ENCODE data around the gene KIF26B. TPM values are rescaled to one million over a fixed set of nuclear protein-coding genes. Genes with fewer than 3 reads are reported as not detected.

The KIF26B gene
- total RNA-seq, 1 experiment from 2014 or later = 0.04 TPM

DNA sequence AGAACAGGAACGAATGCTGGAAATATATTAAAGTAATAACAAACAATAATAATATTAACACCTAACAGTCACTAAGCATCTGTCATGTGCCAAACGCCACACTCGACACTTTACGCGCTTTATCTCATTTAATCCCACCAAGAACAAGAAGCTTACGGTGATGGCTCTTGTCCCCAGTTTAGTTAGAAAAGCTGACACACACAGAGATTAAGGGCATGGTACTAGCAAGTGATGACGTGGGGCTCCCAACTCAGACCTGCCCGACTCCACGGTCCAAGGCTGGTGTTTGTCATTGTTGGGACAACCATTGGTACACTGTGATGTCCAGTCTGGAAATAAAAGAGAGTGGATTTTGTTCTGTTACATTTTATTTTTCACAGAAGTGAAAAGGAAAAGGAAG, 41.1 kb upstream of the KIF26B start:
- Histone ChIP-seq H3K4me3 (ENCODE audit: low read length) (no peak overlapping the region), H3F3A (ENCODE audit: low read length, unreplicated experiment) (no peaks in the 10 kb centered on the region), H3K27me3 (ENCODE audit: low read length) (no peaks in the 10 kb centered on the region; the same call in 1 of the 2 replicates), H4K20me1 (ENCODE audit: low read length) (no peaks in the 10 kb centered on the region), H3K36me3 (ENCODE audit: low read depth, low read length) (no peaks in the 10 kb centered on the region), H3K4me1 (ENCODE audit: insufficient read depth, low read length) (peaks cover 5% of the 10 kb centered on the region; the same call in 1 of the 2 replicates), H3K9me3 (ENCODE audit: low read length) (no peaks in the 10 kb centered on the region), H3K79me2 (ENCODE audit: low read length) (no peaks in the 10 kb centered on the region), H2AFZ (ENCODE audit: low read length) (no peak overlapping the region), H3K9me2 (replicated peaks; ENCODE audit: low read length) (no peaks in the 10 kb centered on the region), H3K4me2 (ENCODE audit: low read length) (no peak overlapping the region), H3K9ac (ENCODE audit: low read length) (no peak overlapping the region), H3K27ac (ENCODE audit: low read length) (no peak overlapping the region)
- ChIA-PET CTCF (no interaction called here), POLR2A (ENCODE audit: unreplicated experiment) (no interaction called here)
- DNase-seq (no peak), ATAC-seq (no peak)
- TF ChIP-seq EZH2phosphoT487 (IDR thresholded peaks at IDR 0.05; ENCODE audit: borderline replicate concordance, low read length) (no peak), EZH2 (IDR thresholded peaks at IDR 0.05; ENCODE audit: low read length, unreplicated experiment) (no peak)
- TF ChIP-seq, protein P1, sequence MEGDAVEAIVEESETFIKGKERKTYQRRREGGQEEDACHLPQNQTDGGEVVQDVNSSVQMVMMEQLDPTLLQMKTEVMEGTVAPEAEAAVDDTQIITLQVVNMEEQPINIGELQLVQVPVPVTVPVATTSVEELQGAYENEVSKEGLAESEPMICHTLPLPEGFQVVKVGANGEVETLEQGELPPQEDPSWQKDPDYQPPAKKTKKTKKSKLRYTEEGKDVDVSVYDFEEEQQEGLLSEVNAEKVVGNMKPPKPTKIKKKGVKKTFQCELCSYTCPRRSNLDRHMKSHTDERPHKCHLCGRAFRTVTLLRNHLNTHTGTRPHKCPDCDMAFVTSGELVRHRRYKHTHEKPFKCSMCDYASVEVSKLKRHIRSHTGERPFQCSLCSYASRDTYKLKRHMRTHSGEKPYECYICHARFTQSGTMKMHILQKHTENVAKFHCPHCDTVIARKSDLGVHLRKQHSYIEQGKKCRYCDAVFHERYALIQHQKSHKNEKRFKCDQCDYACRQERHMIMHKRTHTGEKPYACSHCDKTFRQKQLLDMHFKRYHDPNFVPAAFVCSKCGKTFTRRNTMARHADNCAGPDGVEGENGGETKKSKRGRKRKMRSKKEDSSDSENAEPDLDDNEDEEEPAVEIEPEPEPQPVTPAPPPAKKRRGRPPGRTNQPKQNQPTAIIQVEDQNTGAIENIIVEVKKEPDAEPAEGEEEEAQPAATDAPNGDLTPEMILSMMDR (conservative IDR thresholded peaks at IDR 0.05; ENCODE audit: low read depth, low read length) = no peak
- intact Hi-C loops (cut with micrococcal nuclease) = no loop called here
- BruUV-seq (replicated peaks) = no TSS peak

DNA sequence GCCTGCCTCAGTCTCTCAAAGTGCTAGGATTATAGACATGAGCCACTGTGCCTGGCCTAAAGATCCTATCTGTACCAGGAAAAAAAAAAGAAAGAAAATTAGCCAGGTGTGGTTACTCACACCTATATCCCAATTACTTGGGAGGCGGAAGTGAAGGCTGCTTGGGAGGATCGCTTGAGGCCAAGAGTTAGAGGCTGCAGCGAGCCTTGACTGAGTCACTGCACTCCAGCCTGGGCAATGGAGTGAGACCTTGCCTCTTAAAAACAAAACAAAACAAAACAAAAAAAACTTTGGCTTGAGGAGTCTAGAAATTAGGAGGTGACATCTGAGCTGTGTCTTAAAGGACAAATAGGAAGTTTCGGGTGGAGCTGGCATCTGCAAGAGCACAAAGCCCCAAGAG, 38.7 kb upstream of the KIF26B start:
- Histone ChIP-seq H3K27me3 (ENCODE audit: low read length) (no peaks in the 10 kb centered on the region; the same call in 1 of the 2 replicates), H3K9me3 (ENCODE audit: low read length) (no peaks in the 10 kb centered on the region), H3F3A (ENCODE audit: low read length, unreplicated experiment) (no peaks in the 10 kb centered on the region), H3K4me3 (ENCODE audit: low read length) (no peak overlapping the region), H3K4me1 (ENCODE audit: insufficient read depth, low read length) (no peaks in the 10 kb centered on the region), H2AFZ (ENCODE audit: low read length) (no peak overlapping the region), H4K20me1 (ENCODE audit: low read length) (no peaks in the 10 kb centered on the region), H3K9ac (ENCODE audit: low read length) (no peak overlapping the region), H3K79me2 (ENCODE audit: low read length) (no peaks in the 10 kb centered on the region), H3K27ac (ENCODE audit: low read length) (no peak overlapping the region), H3K4me2 (ENCODE audit: low read length) (no peak overlapping the region), H3K36me3 (ENCODE audit: low read depth, low read length) (no peaks in the 10 kb centered on the region), H3K9me2 (replicated peaks; ENCODE audit: low read length) (no peaks in the 10 kb centered on the region)
- intact Hi-C loops (cut with micrococcal nuclease) = no loop called here
- TF ChIP-seq EZH2phosphoT487 (IDR thresholded peaks at IDR 0.05; ENCODE audit: borderline replicate concordance, low read length) = no peak
- TF ChIP-seq, protein P1 (conservative IDR thresholded peaks at IDR 0.05; ENCODE audit: low read depth, low read length) = no peak
- no peak for TF ChIP-seq EZH2 (IDR thresholded peaks at IDR 0.05; ENCODE audit: low read length, unreplicated experiment)
- ATAC-seq (no peak), DNase-seq (no peak)
- no TSS peak for BruUV-seq (replicated peaks)
- CTCF ChIA-PET = no interaction called here
- POLR2A ChIA-PET (ENCODE audit: unreplicated experiment) = no interaction called here

DNA sequence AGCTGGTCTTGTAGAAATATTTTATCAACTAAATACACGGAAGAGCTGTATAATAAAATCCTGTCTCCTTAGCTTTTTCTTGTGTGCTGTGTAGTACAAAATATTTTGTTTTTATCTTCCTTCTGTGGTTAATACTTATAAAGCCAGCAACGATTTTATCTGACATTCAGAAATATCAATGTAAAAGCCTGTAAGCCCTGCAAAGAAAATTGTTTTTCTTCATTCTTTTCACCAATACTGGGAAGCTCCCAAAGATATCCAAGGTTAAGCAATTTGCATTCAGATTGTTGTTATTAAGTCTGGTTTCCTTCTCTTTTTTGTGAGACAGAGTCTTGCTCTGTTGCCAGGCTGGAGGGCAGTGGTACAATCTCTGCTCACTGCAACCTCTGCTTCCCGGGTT, 38.0 kb upstream of the KIF26B start:
- ChIA-PET CTCF (no interaction called here), POLR2A (ENCODE audit: unreplicated experiment) (no interaction called here)
- ATAC-seq = no peak
- Histone ChIP-seq H3K9me3 (ENCODE audit: low read length) (no peaks in the 10 kb centered on the region), H3K4me2 (ENCODE audit: low read length) (no peak overlapping the region), H3K27ac (ENCODE audit: low read length) (no peak overlapping the region), H3K36me3 (ENCODE audit: low read depth, low read length) (no peaks in the 10 kb centered on the region), H3F3A (ENCODE audit: low read length, unreplicated experiment) (no peaks in the 10 kb centered on the region), H4K20me1 (ENCODE audit: low read length) (no peaks in the 10 kb centered on the region), H3K79me2 (ENCODE audit: low read length) (no peaks in the 10 kb centered on the region), H3K9ac (ENCODE audit: low read length) (no peak overlapping the region), H3K4me3 (ENCODE audit: low read length) (no peak overlapping the region), H3K9me2 (replicated peaks; ENCODE audit: low read length) (no peaks in the 10 kb centered on the region), H2AFZ (ENCODE audit: low read length) (no peak overlapping the region), H3K4me1 (ENCODE audit: insufficient read depth, low read length) (no peaks in the 10 kb centered on the region), H3K27me3 (ENCODE audit: low read length) (no peaks in the 10 kb centered on the region; the same call in 1 of the 2 replicates)
- no peak for TF ChIP-seq EZH2phosphoT487 (IDR thresholded peaks at IDR 0.05; ENCODE audit: borderline replicate concordance, low read length)
- TF ChIP-seq EZH2 (IDR thresholded peaks at IDR 0.05; ENCODE audit: low read length, unreplicated experiment) = no peak
- TF ChIP-seq, protein P1 (conservative IDR thresholded peaks at IDR 0.05; ENCODE audit: low read depth, low read length) = no peak
- no peak for DNase-seq
- no TSS peak for BruUV-seq (replicated peaks)
- intact Hi-C loops (cut with micrococcal nuclease) = no loop called here
